Measurements from ENCODE around the gene MYLK.
"Not testable (repeated sequence)": the region's sequence is repeated elsewhere in the genome, so short reads cannot be mapped to it uniquely, and the experiment has no call there.

GRCh38 chr3:123707641-123708040 lies 176.5 kb downstream of the MYLK start:
- not testable (repeated sequence) for TF ChIP-seq CTCF (IDR thresholded peaks at IDR 0.05; ENCODE audit: insufficient read depth, low read length)
- TF ChIP-seq, protein P1, sequence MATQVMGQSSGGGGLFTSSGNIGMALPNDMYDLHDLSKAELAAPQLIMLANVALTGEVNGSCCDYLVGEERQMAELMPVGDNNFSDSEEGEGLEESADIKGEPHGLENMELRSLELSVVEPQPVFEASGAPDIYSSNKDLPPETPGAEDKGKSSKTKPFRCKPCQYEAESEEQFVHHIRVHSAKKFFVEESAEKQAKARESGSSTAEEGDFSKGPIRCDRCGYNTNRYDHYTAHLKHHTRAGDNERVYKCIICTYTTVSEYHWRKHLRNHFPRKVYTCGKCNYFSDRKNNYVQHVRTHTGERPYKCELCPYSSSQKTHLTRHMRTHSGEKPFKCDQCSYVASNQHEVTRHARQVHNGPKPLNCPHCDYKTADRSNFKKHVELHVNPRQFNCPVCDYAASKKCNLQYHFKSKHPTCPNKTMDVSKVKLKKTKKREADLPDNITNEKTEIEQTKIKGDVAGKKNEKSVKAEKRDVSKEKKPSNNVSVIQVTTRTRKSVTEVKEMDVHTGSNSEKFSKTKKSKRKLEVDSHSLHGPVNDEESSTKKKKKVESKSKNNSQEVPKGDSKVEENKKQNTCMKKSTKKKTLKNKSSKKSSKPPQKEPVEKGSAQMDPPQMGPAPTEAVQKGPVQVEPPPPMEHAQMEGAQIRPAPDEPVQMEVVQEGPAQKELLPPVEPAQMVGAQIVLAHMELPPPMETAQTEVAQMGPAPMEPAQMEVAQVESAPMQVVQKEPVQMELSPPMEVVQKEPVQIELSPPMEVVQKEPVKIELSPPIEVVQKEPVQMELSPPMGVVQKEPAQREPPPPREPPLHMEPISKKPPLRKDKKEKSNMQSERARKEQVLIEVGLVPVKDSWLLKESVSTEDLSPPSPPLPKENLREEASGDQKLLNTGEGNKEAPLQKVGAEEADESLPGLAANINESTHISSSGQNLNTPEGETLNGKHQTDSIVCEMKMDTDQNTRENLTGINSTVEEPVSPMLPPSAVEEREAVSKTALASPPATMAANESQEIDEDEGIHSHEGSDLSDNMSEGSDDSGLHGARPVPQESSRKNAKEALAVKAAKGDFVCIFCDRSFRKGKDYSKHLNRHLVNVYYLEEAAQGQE (IDR thresholded peaks at IDR 0.05; ENCODE audit: insufficient replicate concordance, low read depth) = not testable (repeated sequence)

Data from HL-60 (cell line).